Spleen (tissue), 7 donors: ENCODE measurements around the gene STK39.

ENCODE experiments used
- CTCF ChIP-seq, 11 experiments: fragments of 200-600 bp in 7 of 11; fragments of 450-650 bp in 4 of 11; sonication (generic) in 4 of 11; IDR thresholded peaks in 8 of 11; conservative IDR thresholded peaks in 3 of 11; 1 replicate in 7 of 11; 2 replicates in 4 of 11; pipeline versions ENCODE4 v1.4.0 to v1.8.0; 2016 to 2021; ENCODE audit warnings: antibody characterized with exemption in 11 of 11, inconsistent platforms in 4 of 11, mild to moderate bottlenecking in 1 of 11
- POLR2AphosphoS5 ChIP-seq, 3 donors: sonication (generic); formaldehyde crosslinking; IDR thresholded peaks; one replicate each; pipeline ENCODE4 v1.5.1; 2017; ENCODE audit warnings: antibody characterized with exemption in 3 of 3
- donor health status: DM: no; HTN: no; CAD: no; lungs with moderate emphysema.
- donor health status: DM: no; HTN: no; CAD: no.
- donor health status: DM: no; HTN: no; CAD: no.

GRCh38 chr2:168029071-168029470 lies 218.3 kb downstream of the STK39 start:
- TF ChIP-seq CTCF (IDR thresholded peaks at IDR 0.05 in 8 of 11, conservative IDR thresholded peaks at IDR 0.05 in 3 of 11) (no peak), POLR2AphosphoS5 (IDR thresholded peaks at IDR 0.05) (no peak)
